Mesothelial cell of epicardium (in vitro differentiated cells): ENCODE results near the gene GRID2. TPM values are rescaled to one million over a fixed set of nuclear protein-coding genes. Genes with fewer than 3 reads are reported as not detected.
"Not testable (repeated sequence)": the region's sequence is repeated elsewhere in the genome, so short reads cannot be mapped to it uniquely, and the experiment has no call there.

Experiments
- DNase-seq, 2 experiments: peaks; one replicate each; pipeline ENCODE4 v3.0.0; 2021; ENCODE audit warnings: low spot score in 2 of 2; ENCODE audit not compliant: unreplicated experiment in 2 of 2
- H3K27ac Mint-ChIP-seq: 2 replicates; pipeline ENCODE4 v1.8.0; 2021; ENCODE audit warnings: mixed read lengths
- H3K27me3 Mint-ChIP-seq: 2 replicates; pipeline ENCODE4 v1.8.0; 2021; ENCODE audit warnings: low read depth, mixed read lengths
- H3K36me3 Mint-ChIP-seq: 2 replicates; pipeline ENCODE4 v1.8.0; 2021; ENCODE audit warnings: mixed read lengths
- H3K4me1 Mint-ChIP-seq: 2 replicates; pipeline ENCODE4 v1.8.0; 2021; ENCODE audit warnings: mixed read lengths
- H3K4me3 Mint-ChIP-seq: 2 replicates; pipeline ENCODE4 v1.8.0; 2021; ENCODE audit warnings: mild to moderate bottlenecking, moderate library complexity, mixed read lengths
- H3K9me3 Mint-ChIP-seq: 2 replicates; pipeline ENCODE4 v1.8.0; 2021; ENCODE audit warnings: mixed read lengths
- total RNA-seq: library from RNA; stranded (reverse); gene quantifications from 3 replicates; pipeline ENCODE4 v1.2.1, GENCODE V29; 2021
- TF ChIP-seq, protein P1 (sequence below): fragments of 200-600 bp; sonication (generic); IDR thresholded peaks from one replicate; pipeline ENCODE4 v1.5.0; 2021; ENCODE audit warnings: antibody characterized with exemption; ENCODE audit not compliant: unreplicated experiment

GRID2 gene
- total RNA-seq, 1 donor from 2014 or later = 3.1 TPM

DNA sequence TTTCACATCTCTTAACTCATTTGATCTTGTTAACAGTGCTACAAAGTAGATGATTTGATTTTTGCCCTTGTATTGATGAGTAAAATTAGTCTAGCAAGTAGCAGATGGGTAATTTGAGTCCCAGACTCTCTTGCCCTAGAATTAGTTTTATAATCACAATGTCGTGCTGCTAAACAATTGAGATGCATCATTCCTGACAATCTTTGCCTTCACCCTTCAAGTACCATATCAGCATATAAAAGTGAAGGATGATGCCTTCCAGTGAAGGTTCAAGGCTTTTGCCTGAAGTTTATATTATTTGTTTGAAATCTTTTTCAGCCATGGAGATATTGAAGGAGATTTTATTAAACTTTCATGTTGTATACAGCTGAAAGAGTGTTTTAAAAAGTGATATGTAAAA is 141.4 kb downstream of the GRID2 start:
- Mint-ChIP-seq H3K4me3 (no peak overlapping the region), H3K9me3 (peaks cover 5% of the 10 kb centered on the region), H3K4me1 (peaks cover 9% of the 10 kb centered on the region), H3K27ac (no peak overlapping the region), H3K36me3 (peaks cover 2% of the 10 kb centered on the region), H3K27me3 (peaks cover 51% of the 10 kb centered on the region)
- no peak for DNase-seq
- TF ChIP-seq, protein P1, sequence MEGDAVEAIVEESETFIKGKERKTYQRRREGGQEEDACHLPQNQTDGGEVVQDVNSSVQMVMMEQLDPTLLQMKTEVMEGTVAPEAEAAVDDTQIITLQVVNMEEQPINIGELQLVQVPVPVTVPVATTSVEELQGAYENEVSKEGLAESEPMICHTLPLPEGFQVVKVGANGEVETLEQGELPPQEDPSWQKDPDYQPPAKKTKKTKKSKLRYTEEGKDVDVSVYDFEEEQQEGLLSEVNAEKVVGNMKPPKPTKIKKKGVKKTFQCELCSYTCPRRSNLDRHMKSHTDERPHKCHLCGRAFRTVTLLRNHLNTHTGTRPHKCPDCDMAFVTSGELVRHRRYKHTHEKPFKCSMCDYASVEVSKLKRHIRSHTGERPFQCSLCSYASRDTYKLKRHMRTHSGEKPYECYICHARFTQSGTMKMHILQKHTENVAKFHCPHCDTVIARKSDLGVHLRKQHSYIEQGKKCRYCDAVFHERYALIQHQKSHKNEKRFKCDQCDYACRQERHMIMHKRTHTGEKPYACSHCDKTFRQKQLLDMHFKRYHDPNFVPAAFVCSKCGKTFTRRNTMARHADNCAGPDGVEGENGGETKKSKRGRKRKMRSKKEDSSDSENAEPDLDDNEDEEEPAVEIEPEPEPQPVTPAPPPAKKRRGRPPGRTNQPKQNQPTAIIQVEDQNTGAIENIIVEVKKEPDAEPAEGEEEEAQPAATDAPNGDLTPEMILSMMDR = no peak

DNA sequence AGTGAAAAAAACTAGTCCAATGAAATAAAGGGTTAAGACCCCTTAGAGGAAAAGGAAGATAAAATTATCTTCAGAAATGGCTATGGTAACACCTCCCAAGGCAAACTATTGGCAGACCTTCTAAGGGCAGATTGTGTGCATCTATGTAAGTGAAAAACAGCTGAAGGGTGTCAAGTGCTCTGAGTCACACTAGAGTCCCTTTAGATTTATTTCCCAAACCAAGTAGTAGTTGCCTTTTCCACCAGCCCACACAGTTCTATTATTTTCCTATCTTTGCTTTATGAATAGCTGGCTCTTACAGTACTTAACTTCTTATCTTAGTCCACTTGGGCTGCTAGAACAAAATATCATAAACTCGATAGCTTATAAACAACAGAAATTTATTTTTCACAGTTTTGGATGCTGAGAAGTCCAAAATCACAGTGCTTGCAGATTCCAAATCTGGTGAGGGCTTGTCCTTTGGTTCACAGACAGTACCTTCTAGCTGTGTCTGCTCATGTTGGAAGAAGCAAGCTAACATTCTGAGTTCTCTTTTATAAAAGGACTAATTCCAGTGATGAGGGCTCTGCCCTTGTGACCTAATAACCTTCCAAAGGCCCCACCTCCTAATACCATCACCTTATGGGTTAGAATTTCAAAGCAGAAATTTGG is 143.6 kb downstream of the GRID2 start:
- H3K27me3 Mint-ChIP-seq = peaks cover 32% of the 10 kb centered on the region
- no peak overlapping the region for H3K27ac Mint-ChIP-seq
- H3K4me1 Mint-ChIP-seq = peaks cover 21% of the 10 kb centered on the region
- TF ChIP-seq, protein P1 = no peak
- H3K36me3 Mint-ChIP-seq = peaks cover 2% of the 10 kb centered on the region
- no peak for DNase-seq
- H3K4me3 Mint-ChIP-seq = no peak overlapping the region
- peaks cover 5% of the 10 kb centered on the region for H3K9me3 Mint-ChIP-seq

DNA sequence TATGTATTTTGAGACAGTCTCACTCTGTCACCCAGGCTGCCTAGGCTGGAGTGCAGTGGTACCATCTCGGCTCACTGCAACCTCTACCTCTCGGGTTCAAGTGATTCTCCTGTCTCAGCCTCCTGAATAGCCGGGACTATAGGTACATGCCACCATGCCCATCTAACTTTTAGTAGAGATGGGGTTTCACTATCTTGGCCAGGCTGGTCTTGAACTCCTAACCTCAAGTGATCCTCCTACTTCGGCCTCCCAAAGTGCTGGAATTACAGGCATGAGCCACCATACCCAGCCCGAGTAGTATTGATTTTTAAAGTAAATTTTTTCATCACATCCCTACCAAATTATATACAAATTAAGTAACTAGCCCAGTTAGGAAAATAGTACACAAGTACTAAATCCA is 144.4 kb downstream of the GRID2 start:
- H3K36me3 Mint-ChIP-seq, H3K4me3 Mint-ChIP-seq, H3K27ac Mint-ChIP-seq, H3K9me3 Mint-ChIP-seq, DNase-seq: not testable (repeated sequence)
- Mint-ChIP-seq H3K27me3 (peaks cover 24% of the 10 kb centered on the region), H3K4me1 (peaks cover 24% of the 10 kb centered on the region)

DNA sequence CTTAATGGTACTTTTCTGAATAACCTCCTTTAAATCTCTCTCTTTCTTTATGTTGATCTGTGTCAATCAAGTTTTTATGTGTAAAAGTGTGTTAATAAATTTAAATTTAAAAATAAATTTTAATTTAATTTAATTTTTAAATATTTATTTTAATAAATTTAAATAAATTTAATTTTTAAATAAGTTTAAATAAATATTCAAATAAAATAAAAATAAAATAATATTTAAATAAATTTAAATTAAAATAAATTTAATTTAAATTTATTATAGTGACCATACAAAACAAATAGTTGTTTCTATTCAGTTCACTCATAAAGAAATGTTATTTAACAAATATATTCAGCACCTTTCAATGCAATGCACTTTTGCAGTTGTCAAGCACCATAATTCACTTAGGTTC is 146.9 kb downstream of the GRID2 start:
- no peak overlapping the region for H3K4me3 Mint-ChIP-seq
- H3K27ac Mint-ChIP-seq = no peak overlapping the region
- no peak for DNase-seq
- no peaks in the 10 kb centered on the region for H3K9me3 Mint-ChIP-seq
- no peaks in the 10 kb centered on the region for H3K36me3 Mint-ChIP-seq
- H3K27me3 Mint-ChIP-seq = peaks cover 3% of the 10 kb centered on the region
- peaks cover 30% of the 10 kb centered on the region for H3K4me1 Mint-ChIP-seq
- TF ChIP-seq, protein P1 = no peak

DNA sequence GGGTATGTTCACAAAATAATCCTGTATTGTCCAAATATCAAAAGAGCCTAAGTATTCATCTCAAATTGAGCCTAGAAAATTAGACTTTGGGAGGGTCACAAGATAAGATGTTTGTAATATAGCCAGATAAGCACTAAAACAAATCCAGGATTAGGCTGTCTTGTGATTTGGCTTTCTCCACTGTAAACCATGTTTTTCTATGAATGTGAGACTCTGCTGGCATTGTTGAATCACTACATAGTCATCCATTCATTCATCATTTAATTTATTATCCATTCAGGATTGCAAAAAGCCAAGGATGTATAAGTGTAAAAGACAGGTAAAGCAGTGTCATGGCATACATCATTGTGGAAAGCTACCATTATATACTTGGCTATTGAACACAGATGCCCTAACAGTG is 148.0 kb downstream of the GRID2 start:
- Mint-ChIP-seq H3K27ac (no peak overlapping the region), H3K9me3 (no peaks in the 10 kb centered on the region), H3K36me3 (no peaks in the 10 kb centered on the region), H3K4me3 (no peak overlapping the region), H3K27me3 (no peaks in the 10 kb centered on the region), H3K4me1 (peaks cover 33% of the 10 kb centered on the region)
- no peak for DNase-seq
- TF ChIP-seq, protein P1 = no peak

DNA sequence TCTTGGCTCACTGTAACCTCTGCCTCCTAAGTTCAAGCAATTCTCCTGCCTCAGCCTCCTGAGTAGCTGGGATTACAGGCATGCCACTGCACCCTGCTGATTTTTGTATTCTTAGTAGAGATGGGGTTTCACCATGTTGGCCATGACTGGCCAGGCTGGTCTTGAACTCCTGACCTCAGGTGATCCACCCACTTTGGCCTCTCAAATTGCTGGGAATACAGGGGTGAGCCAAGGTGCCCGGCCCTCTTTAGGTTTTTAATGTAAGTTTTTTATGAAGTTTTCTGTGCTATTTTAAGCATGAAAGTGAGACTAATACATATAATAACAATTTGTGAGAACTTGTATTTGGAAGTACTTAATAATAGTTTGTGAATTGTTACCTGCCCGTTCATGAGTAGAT is 148.6 kb downstream of the GRID2 start:
- DNase-seq, H3K27ac Mint-ChIP-seq, H3K36me3 Mint-ChIP-seq, H3K4me3 Mint-ChIP-seq, H3K27me3 Mint-ChIP-seq, H3K9me3 Mint-ChIP-seq: not testable (repeated sequence)
- peaks cover 31% of the 10 kb centered on the region for H3K4me1 Mint-ChIP-seq
